IMR-90 (cell line): ENCODE results near the gene RFX2. TPM values are rescaled to one million over a fixed set of nuclear protein-coding genes. Genes with fewer than 3 reads are reported as not detected.
A peak's percentile ranks its signal among the peaks of the same experiment; 100 is the strongest.

ENCODE experiments used
- ATAC-seq: fragments of 200-7000 bp; cut with Tn5 transposase; 2 replicates; pipeline ENCODE4 v1.9.1; 2020; ENCODE audit warnings: low read depth, mild to moderate bottlenecking, moderate library complexity
- BruUV-seq: library from RNA; stranded (reverse); fragments of 400-500 nt; replicated peaks from 2 replicates; lab custom pipeline; 2021; lab: Mats Ljungman, UMichigan
- CTCF ChIA-PET: fragments of 300-600 bp; formaldehyde crosslinking; extraction: SDS; loops from one replicate; lab custom pipeline; 2021; ENCODE audit warnings: antibody characterized with exemption; lab: Yijun Ruan, JAX
- POLR2A ChIA-PET: fragments of 300-600 bp; sonication (Branson Sonifier 250); formaldehyde crosslinking; loops from one replicate; lab custom pipeline; 2022; ENCODE audit warnings: antibody characterized with exemption; ENCODE audit not compliant: unreplicated experiment; lab: Charles Lee
- DNase-seq: peaks from one replicate; pipeline ENCODE4 v3.0.0; 2013
- H2AFZ ChIP-seq: replicated peaks from 2 replicates; pipeline ENCODE3; 2013; ENCODE audit warnings: low read length, mild to moderate bottlenecking; ENCODE audit not compliant: poor library complexity
- H2AK5ac ChIP-seq: 2 replicates; pipeline ENCODE4 v1.6.1; 2013; ENCODE audit warnings: low read depth, low read length, inconsistent platforms
- H2AK9ac ChIP-seq: replicated peaks from 2 replicates; pipeline ENCODE3; 2013; ENCODE audit warnings: mild to moderate bottlenecking, low read depth, low read length, moderate library complexity; ENCODE audit not compliant: poor library complexity
- H2BK120ac ChIP-seq: 2 replicates; pipeline ENCODE4 v1.6.1; 2013; ENCODE audit warnings: low read depth, low read length, inconsistent platforms
- H2BK15ac ChIP-seq: 3 replicates; pipeline ENCODE4 v1.6.1; 2013; ENCODE audit warnings: low read depth, low read length, inconsistent platforms
- H2BK20ac ChIP-seq: 2 replicates; pipeline ENCODE4 v1.6.1; 2013; ENCODE audit warnings: low read depth, mild to moderate bottlenecking, inconsistent platforms, low read length, moderate library complexity
- H2BK5ac ChIP-seq: 2 replicates; pipeline ENCODE4 v1.6.1; 2013; ENCODE audit warnings: mild to moderate bottlenecking, low read depth, low read length, inconsistent platforms; ENCODE audit not compliant: poor library complexity, severe bottlenecking
- H3K14ac ChIP-seq: replicated peaks from 2 replicates; pipeline ENCODE4 v1.6.1; 2013; ENCODE audit warnings: low read depth, low read length, inconsistent platforms
- H3K18ac ChIP-seq: 2 replicates; pipeline ENCODE4 v1.6.1; 2013; ENCODE audit warnings: low read depth, low read length, control low read depth
- H3K23ac ChIP-seq: 2 replicates; pipeline ENCODE4 v1.6.1; 2013; ENCODE audit warnings: low read depth, low read length, inconsistent platforms
- H3K27ac ChIP-seq: 2 replicates; pipeline ENCODE4 v1.5.1; 2013; ENCODE audit warnings: mild to moderate bottlenecking, control low read depth, low read length; ENCODE audit not compliant: insufficient read depth
- H3K27me3 ChIP-seq: 2 replicates; pipeline ENCODE4 v1.6.1; 2013; ENCODE audit warnings: low read length; ENCODE audit not compliant: control insufficient read depth, insufficient read depth
- H3K36me3 ChIP-seq: 2 replicates; pipeline ENCODE4 v1.6.1; 2013; ENCODE audit warnings: low read length, mixed read lengths; ENCODE audit not compliant: control insufficient read depth, insufficient read depth
- H3K4ac ChIP-seq: 2 replicates; pipeline ENCODE4 v1.6.1; 2013; ENCODE audit warnings: low read depth, low read length, inconsistent platforms
- H3K4me1 ChIP-seq: 2 replicates; pipeline ENCODE4 v1.6.1; 2013; ENCODE audit warnings: low read length, mixed read lengths; ENCODE audit not compliant: control insufficient read depth, insufficient read depth
- H3K4me2 ChIP-seq: 2 replicates; pipeline ENCODE4 v1.6.1; 2013; ENCODE audit warnings: low read depth, mild to moderate bottlenecking, control low read depth, low read length, moderate library complexity
- H3K4me3 ChIP-seq: 2 replicates; pipeline ENCODE4 v1.5.1; 2013; ENCODE audit warnings: low read depth, mild to moderate bottlenecking, control low read depth, low read length, moderate library complexity; ENCODE audit not compliant: insufficient read depth
- H3K56ac ChIP-seq: 2 replicates; pipeline ENCODE4 v1.6.1; 2013; ENCODE audit warnings: low read length, inconsistent platforms; ENCODE audit not compliant: insufficient read depth; ENCODE audit errors: extremely low read depth
- H3K79me1 ChIP-seq, 2 experiments: 2 replicates each; pipeline ENCODE4 v1.6.1; 2013; ENCODE audit warnings: low read length in 2 of 2, inconsistent platforms in 1 of 2, low read depth in 1 of 2
- H3K9ac ChIP-seq: 2 replicates; pipeline ENCODE4 v1.6.1; 2013; ENCODE audit warnings: low read depth, low read length, control low read depth
- H3K9me1 ChIP-seq: 2 replicates; pipeline ENCODE4 v1.6.1; 2013; ENCODE audit warnings: low read length, inconsistent platforms; ENCODE audit not compliant: insufficient read depth
- H3K9me3 ChIP-seq: 2 replicates; pipeline ENCODE4 v1.6.1; 2013; ENCODE audit warnings: low read length; ENCODE audit not compliant: control insufficient read depth, insufficient read depth
- H4K20me1 ChIP-seq: 2 replicates; pipeline ENCODE4 v1.6.1; 2013; ENCODE audit warnings: low read length, inconsistent platforms; ENCODE audit not compliant: insufficient read depth
- H4K5ac ChIP-seq: 2 replicates; pipeline ENCODE4 v1.6.1; 2013; ENCODE audit warnings: mild to moderate bottlenecking, low read depth, low read length, control low read depth
- H4K8ac ChIP-seq, 2 experiments: 2 replicates each; pipeline ENCODE4 v1.6.1; 2013; ENCODE audit warnings: low read depth in 2 of 2, low read length in 2 of 2, control low read depth in 1 of 2, inconsistent platforms in 1 of 2
- H4K91ac ChIP-seq: 2 replicates; pipeline ENCODE4 v1.6.1; 2013; ENCODE audit warnings: low read depth, low read length, inconsistent platforms; ENCODE audit not compliant: insufficient read depth
- CEBPB ChIP-seq: IDR thresholded peaks from 2 replicates; pipeline ENCODE4 v1.6.1; 2012; ENCODE audit warnings: low read depth, low read length, improper control_type of control experiment
- CHD1 ChIP-seq: IDR thresholded peaks from 2 replicates; pipeline ENCODE4 v1.6.1; 2012; ENCODE audit warnings: low read depth, low read length, improper control_type of control experiment
- ELK1 ChIP-seq: fragments of 150-350 bp; IDR thresholded peaks from 2 replicates; pipeline ENCODE4 v1.6.1; 2016; ENCODE audit warnings: low read depth, mild to moderate bottlenecking, low read length, moderate library complexity, borderline replicate concordance
- FOS ChIP-seq: fragments of 150-350 bp; IDR thresholded peaks from 2 replicates; pipeline ENCODE4 v1.6.1; 2016; ENCODE audit warnings: low read depth, low read length
- MAZ ChIP-seq: IDR thresholded peaks from 2 replicates; pipeline ENCODE4 v1.6.1; 2012; ENCODE audit warnings: low read depth, mild to moderate bottlenecking, low read length, improper control_type of control experiment, moderate library complexity, borderline replicate concordance
- NFE2L2 ChIP-seq: fragments of 150-350 bp; IDR thresholded peaks from 2 replicates; pipeline ENCODE4 v1.6.1; 2016; ENCODE audit warnings: low read depth, mild to moderate bottlenecking, low read length
- USF2 ChIP-seq: fragments of 150-350 bp; IDR thresholded peaks from 2 replicates; pipeline ENCODE4 v1.6.1; 2017; ENCODE audit warnings: mild to moderate bottlenecking, antibody characterized with exemption, low read length, low read depth
- WGBS, 2 experiments: methylation state at CpG; one replicate each; pipeline versions ENCODE4 v1.1.5 to v1.1.7; 2013; ENCODE audit warnings: missing lambda C conversion rate in 2 of 2; ENCODE audit not compliant: insufficient read length in 1 of 2; ENCODE audit errors: extremely low coverage in 2 of 2; 5-methylcytosine and 5-hydroxymethylcytosine counted together
- dilution Hi-C: fragments of 300-500 bp; cut with HindIII; formaldehyde crosslinking; loops from one replicate; pipeline ENCODE4 v1.14.3; 2018; ENCODE audit warnings: low sequenced_read_pairs; ENCODE audit not compliant: unreplicated experiment
- in situ Hi-C: fragments of 300-500 bp; cut with MboI; formaldehyde crosslinking; loops from 3 replicates; pipeline ENCODE4 v1.14.3; 2019; ENCODE audit warnings: low sequenced_read_pairs, inconsistent platforms, mixed read lengths
- intact Hi-C: fragments of 100-400 bp; cut with micrococcal nuclease; formaldehyde crosslinking; loops from 2 replicates; pipeline ENCODE4 v1.10.0; 2022
- polyA plus RNA-seq, 3 experiments: library from polyadenylated mRNA; depleted of rRNA; stranded (reverse); fragments of >200 nt; gene quantifications; 2 replicates each; pipeline ENCODE4 v1.2.3, GENCODE V29; 2012; ENCODE audit warnings: low replicate concordance in 1 of 3
- total RNA-seq: library from RNA; depleted of rRNA; stranded (reverse); fragments of >200 nt; gene quantifications from 2 replicates; pipeline ENCODE4 v1.2.3, GENCODE V29; 2012

RFX2 gene
- total and polyA plus RNA-seq, 2 of the 4 experiments (the other 2 are of a cell fraction), result 2.2 to 4.9 TPM

GRCh38 chr19:6090634-6091033 is 19.7 kb downstream of the RFX2 start:
- Histone ChIP-seq H3K4ac (peak overlapping the region; percentile 78), H3K4me2 (no peak overlapping the region), H3K4me1 (peaks cover 31% of the 10 kb centered on the region), H2BK5ac (peak overlapping the region; percentile 77), H3K18ac (peak overlapping the region; percentile 42; the same call in 1 of the 2 replicates), H3K23ac (no peak overlapping the region; the same call in 1 of the 2 replicates), H2BK15ac (peak overlapping the region; percentile 52; the same call in 1 of the 3 replicates), H3K56ac (no peak overlapping the region; the same call in 1 of the 2 replicates), H4K20me1 (no peaks in the 10 kb centered on the region), H3K4me3 (no peak overlapping the region), H3K9ac (no peak overlapping the region), H3K14ac (peak overlapping the region; percentile 53; the same call in 1 of the 2 replicates), H2BK20ac (peak overlapping the region; percentile 79; the same call in 1 of the 2 replicates), H4K5ac (no peak overlapping the region), H3K36me3 (no peaks in the 10 kb centered on the region), H3K27ac (peak overlapping the region; percentile 42; the same call in 1 of the 2 replicates), H2AK9ac (no peak overlapping the region), H3K9me1 (peaks cover 23% of the 10 kb centered on the region), H3K9me3 (no peaks in the 10 kb centered on the region), H3K27me3 (no peaks in the 10 kb centered on the region), H3K79me1 (peaks cover 8 to 49% of the 10 kb centered on the region in 2 experiments; a peak in 3 of 4 replicates), H4K91ac (peak overlapping the region; percentile 76), H2AFZ (no peak overlapping the region), H2AK5ac (peak overlapping the region; percentile 77; the same call in 1 of the 2 replicates), H4K8ac (peak overlapping the region in 1 of 2 experiments; percentile 94; a peak in 1 of 4 replicates), H2BK120ac (peak overlapping the region; percentile 76)
- POLR2A ChIA-PET, result no interaction called here
- intact Hi-C loops (loop anchor here (2.0 kb wide), 1 partner anchor 14 kb away; no protein-coding TSS in a partner anchor), dilution Hi-C loops (no loop called here), in situ Hi-C loops (no loop called here)
- no TSS peak for BruUV-seq
- DNase-seq, result no peak
- no peak for ATAC-seq
- CTCF ChIA-PET, result no interaction called here
- no peak for TF ChIP-seq CHD1
- TF ChIP-seq FOS, result no peak
- TF ChIP-seq ELK1, result no peak
- TF ChIP-seq USF2, result no peak
- TF ChIP-seq CEBPB, result no peak
- TF ChIP-seq NFE2L2, result no peak
- TF ChIP-seq MAZ, result no peak
- no CpG with 5 or more reads among the region's 3 CpGs for WGBS, 2 experiments
